Tibial nerve (tissue), 4 donors: ENCODE results near the gene LINC01488. TPM values are rescaled to one million over a fixed set of nuclear protein-coding genes. Genes with fewer than 3 reads are reported as not detected.

Experiments
- DNase-seq, 2 donors: peaks; one replicate each; pipeline ENCODE4 v3.0.0-alpha.2; 2019; ENCODE audit warnings: low spot score in 2 of 2
- H3K27ac ChIP-seq, 4 donors: fragments of 200-600 bp; sonication (generic) in 3 of 4; one replicate each; pipeline ENCODE4 v1.5.1; 2017 to 2019; ENCODE audit warnings: mild to moderate bottlenecking in 1 of 4
- H3K27me3 ChIP-seq, 2 donors: fragments of 200-600 bp; sonication (generic) in 1 of 2; one replicate each; pipeline versions ENCODE4 v1.5.1 to v1.6.0; 2017 to 2019
- H3K36me3 ChIP-seq, 3 donors: fragments of 200-600 bp; sonication (generic); one replicate each; pipeline ENCODE4 v1.5.1; 2018 to 2019
- H3K4me1 ChIP-seq, 4 donors: fragments of 200-600 bp; sonication (generic) in 3 of 4; one replicate each; pipeline ENCODE4 v1.5.1; 2017 to 2019
- H3K4me3 ChIP-seq, 4 donors: fragments of 200-600 bp; sonication (generic) in 3 of 4; one replicate each; pipeline ENCODE4 v1.5.1; 2017 to 2019; ENCODE audit warnings: mild to moderate bottlenecking in 1 of 4, moderate library complexity in 1 of 4
- H3K9me3 ChIP-seq, 4 donors: fragments of 200-600 bp; sonication (generic) in 3 of 4; one replicate each; pipeline ENCODE4 v1.5.1; 2017 to 2019
- EP300 ChIP-seq, 2 donors: sonication (generic); formaldehyde crosslinking; IDR thresholded peaks; one replicate each; pipeline ENCODE4 v1.6.1; 2017; ENCODE audit warnings: antibody characterized with exemption in 2 of 2, mild to moderate bottlenecking in 1 of 2
- POLR2A ChIP-seq, 2 donors: fragments of 450-650 bp; IDR thresholded peaks; one replicate each; pipeline ENCODE4 v1.6.1; 2017; ENCODE audit warnings: antibody characterized with exemption in 2 of 2, mild to moderate bottlenecking in 2 of 2, moderate library complexity in 2 of 2
- WGBS, 2 donors: methylation state at CpG; one replicate each; pipeline ENCODE4 v1.1.5; 2018; 5-methylcytosine and 5-hydroxymethylcytosine counted together
- total RNA-seq, 4 donors: library from RNA; depleted of rRNA; stranded (reverse); fragments of >200 nt; gene quantifications; one replicate each; pipeline ENCODE4 v1.1.0, GENCODE V29; 2016
- TF ChIP-seq, protein P1 (sequence below), 5 experiments: fragments of 200-600 bp in 3 of 5; fragments of 450-650 bp in 2 of 5; sonication (generic) in 3 of 5; IDR thresholded peaks; one replicate each; pipeline ENCODE4 v1.5.1; 2016 to 2019; ENCODE audit warnings: antibody characterized with exemption in 5 of 5, mild to moderate bottlenecking in 3 of 5, moderate library complexity in 2 of 5

Gene LINC01488
- total RNA-seq, 4 donors from 2014 or later, result not detected

DNA sequence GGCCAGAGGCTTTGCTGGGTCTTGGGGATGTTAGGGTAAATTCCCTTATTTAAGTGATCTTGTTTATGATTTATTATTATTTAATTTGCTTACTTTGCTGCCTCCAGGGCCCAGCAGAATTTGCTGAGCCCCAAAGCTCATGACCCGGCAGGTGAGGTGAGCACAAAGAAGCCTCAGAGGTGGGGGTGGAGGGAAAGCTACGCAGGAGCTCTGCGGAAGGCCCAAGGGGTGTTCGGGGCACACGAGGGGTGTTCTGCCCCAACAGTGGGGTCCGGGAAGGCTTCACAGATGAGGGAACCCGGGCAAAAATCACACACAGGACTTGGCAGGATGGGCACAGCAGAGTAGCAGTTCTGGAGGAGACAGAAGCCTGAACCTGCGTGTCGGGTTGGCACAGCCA lies 6.7 kb upstream of the LINC01488 start:
- whole genome bisulfite sequencing, 2 donors, result 91 to 93% methylated on average over 9 of the region's 9 CpGs

DNA sequence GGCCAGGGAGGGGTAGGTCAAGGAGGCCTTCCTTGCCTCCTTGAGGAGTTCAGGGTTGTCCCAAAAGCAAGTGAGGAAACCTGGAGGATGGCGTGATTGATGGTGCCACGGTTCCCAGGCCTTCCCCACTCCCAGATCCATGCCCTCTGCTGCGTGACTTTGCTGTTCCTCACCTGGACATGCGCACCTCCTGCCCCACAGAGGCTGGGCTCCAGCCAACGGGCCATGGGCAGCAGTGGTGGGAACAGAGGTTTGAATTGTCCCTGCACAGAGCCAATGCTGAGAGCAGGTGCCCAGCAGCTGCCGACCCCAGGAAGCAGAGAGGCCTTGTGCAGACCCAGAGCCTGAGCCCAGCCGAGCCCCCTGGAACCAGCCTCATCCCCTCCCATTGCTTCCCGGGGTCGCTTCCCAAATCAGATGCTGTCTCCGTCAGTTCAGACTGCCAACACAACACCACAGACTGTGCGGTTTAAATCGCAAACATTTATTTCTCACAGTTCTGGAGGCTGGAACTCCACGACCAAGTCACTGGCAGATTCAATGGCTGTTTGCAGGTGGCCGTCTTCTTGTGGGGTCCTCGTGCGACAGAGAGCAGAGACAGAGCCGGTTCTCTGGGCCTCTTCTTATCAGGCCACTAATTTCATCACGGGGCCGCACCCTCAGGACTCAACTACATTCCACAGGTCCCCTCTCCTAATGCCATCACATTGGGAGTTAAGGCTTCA lies 6.2 kb upstream of the LINC01488 start:
- Histone ChIP-seq H3K27me3 (no peaks in the 10 kb centered on the region), H3K27ac (no peak overlapping the region), H3K9me3 (peaks cover 0 to 5% (median 0%) of the 10 kb centered on the region in 4 donors), H3K36me3 (no peaks in the 10 kb centered on the region), H3K4me3 (no peak overlapping the region), H3K4me1 (peaks cover 0 to 24% (median 7%) of the 10 kb centered on the region in 4 donors)
- WGBS, 2 donors, result 94 to 96% methylated on average over 18 to 19 of the region's 19 CpGs
- TF ChIP-seq, protein P1, sequence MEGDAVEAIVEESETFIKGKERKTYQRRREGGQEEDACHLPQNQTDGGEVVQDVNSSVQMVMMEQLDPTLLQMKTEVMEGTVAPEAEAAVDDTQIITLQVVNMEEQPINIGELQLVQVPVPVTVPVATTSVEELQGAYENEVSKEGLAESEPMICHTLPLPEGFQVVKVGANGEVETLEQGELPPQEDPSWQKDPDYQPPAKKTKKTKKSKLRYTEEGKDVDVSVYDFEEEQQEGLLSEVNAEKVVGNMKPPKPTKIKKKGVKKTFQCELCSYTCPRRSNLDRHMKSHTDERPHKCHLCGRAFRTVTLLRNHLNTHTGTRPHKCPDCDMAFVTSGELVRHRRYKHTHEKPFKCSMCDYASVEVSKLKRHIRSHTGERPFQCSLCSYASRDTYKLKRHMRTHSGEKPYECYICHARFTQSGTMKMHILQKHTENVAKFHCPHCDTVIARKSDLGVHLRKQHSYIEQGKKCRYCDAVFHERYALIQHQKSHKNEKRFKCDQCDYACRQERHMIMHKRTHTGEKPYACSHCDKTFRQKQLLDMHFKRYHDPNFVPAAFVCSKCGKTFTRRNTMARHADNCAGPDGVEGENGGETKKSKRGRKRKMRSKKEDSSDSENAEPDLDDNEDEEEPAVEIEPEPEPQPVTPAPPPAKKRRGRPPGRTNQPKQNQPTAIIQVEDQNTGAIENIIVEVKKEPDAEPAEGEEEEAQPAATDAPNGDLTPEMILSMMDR (IDR thresholded peaks at IDR 0.05), result no peak
- TF ChIP-seq POLR2A (IDR thresholded peaks at IDR 0.05), result no peak
- TF ChIP-seq EP300 (IDR thresholded peaks at IDR 0.05), result no peak
- no peak for DNase-seq

More for the DNA sequence above, 6.7 kb upstream of the LINC01488 start:
- TF ChIP-seq POLR2A (IDR thresholded peaks at IDR 0.05), result no peak
- TF ChIP-seq, protein P1 (IDR thresholded peaks at IDR 0.05), result no peak
- no peak for TF ChIP-seq EP300 (IDR thresholded peaks at IDR 0.05)
- Histone ChIP-seq H3K27ac (no peak overlapping the region), H3K4me3 (no peak overlapping the region), H3K9me3 (peaks cover 0 to 5% (median 0%) of the 10 kb centered on the region in 4 donors), H3K36me3 (no peaks in the 10 kb centered on the region), H3K27me3 (no peaks in the 10 kb centered on the region), H3K4me1 (peaks cover 0 to 21% (median 1%) of the 10 kb centered on the region in 4 donors)
- no peak for DNase-seq

DNA sequence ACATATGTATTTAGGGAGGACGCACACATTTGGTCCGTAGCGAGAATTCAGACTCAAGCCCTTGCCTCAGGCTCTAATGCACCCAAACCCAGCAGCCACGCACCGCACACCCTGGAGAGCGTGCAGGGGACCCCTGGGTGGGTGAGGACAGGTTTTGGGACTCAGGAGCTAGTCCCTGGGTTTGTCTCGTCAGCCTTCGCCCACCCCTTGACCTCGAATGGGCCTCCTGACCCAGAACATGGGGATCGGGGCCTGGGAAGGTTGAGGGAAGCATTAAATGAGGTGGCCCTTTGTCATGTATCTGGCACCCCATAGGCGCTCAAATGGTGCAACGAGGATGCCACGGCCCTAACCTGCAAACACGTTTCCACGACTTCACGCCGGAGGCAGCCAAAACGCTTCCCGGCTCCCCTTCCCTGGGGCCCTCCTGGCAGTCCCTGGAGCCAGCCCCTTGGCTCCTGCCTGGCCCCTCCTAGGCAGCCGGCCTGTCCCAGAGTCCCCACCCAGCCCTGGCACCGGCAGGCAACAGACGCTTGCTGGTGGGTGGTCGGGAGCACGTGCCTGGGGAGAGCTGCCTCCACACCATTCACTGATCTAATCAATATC lies 5.5 kb upstream of the LINC01488 start:
- H3K27me3 ChIP-seq, result no peaks in the 10 kb centered on the region
- TF ChIP-seq EP300 (IDR thresholded peaks at IDR 0.05), result no peak
- no peak for TF ChIP-seq POLR2A (IDR thresholded peaks at IDR 0.05)
- 85 to 88% methylated on average over 18 to 24 of the region's 24 CpGs for WGBS, 2 donors
- peaks cover 0 to 24% (median 10%) of the 10 kb centered on the region in 4 donors for H3K4me1 ChIP-seq
- no peak overlapping the region for H3K27ac ChIP-seq
- H3K36me3 ChIP-seq, result no peaks in the 10 kb centered on the region
- H3K4me3 ChIP-seq, result no peak overlapping the region
- peaks cover 0 to 5% (median 0%) of the 10 kb centered on the region in 4 donors for H3K9me3 ChIP-seq
- DNase-seq, result no peak

DNA sequence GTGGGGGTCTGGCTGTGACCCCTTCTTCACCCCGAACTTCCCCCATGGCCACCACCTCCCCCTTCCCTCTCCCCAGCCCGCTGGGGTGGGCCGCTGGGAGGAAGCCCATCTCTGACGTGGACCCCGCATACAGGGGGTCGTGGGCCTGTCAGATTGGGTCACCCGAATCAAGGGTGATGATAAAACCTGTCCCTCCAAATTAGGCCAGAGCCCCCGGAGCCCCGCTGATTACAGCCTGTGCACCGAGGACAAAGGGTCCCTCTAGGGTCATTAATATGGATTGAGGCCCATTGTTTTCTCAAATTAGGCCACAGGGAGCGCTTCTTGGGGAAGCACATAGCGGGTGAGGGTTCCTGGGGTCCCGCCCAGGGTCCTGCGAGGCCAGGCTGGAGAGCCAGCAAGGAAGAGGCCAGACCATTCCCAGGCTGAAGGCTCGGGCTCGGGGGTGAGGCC lies 4.9 kb upstream of the LINC01488 start:
- Histone ChIP-seq H3K27me3 (no peaks in the 10 kb centered on the region), H3K4me3 (no peak overlapping the region), H3K4me1 (peaks cover 0 to 19% (median 10%) of the 10 kb centered on the region in 4 donors), H3K27ac (no peak overlapping the region), H3K9me3 (peaks cover 0 to 5% (median 0%) of the 10 kb centered on the region in 4 donors), H3K36me3 (no peaks in the 10 kb centered on the region)
- 70 to 77% methylated on average over 11 to 16 of the region's 16 CpGs for WGBS, 2 donors
- no peak for DNase-seq
- TF ChIP-seq, protein P1 (IDR thresholded peaks at IDR 0.05), result no peak
- TF ChIP-seq POLR2A (IDR thresholded peaks at IDR 0.05) (no peak), EP300 (IDR thresholded peaks at IDR 0.05) (no peak)

DNA sequence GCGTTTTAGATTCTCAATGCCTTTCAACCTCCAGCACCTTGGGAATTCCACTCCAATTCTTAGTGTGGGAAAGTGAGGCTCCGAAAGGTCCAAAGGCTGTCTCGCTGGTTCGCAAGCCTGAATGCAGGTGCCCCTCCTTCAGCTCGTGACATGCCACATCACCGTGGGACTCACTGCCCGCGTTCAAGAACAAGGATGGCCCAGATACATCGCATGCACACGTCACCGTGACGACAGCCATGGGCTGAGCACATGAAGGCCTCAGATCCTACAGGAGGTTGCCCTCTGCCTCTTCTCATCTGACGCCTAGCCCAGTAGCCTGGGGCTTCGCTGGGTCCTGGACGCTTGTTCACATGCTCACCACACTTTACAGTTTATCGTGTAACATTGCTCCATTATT lies 4.4 kb upstream of the LINC01488 start:
- Histone ChIP-seq H3K27ac (no peak overlapping the region), H3K4me1 (peaks cover 0 to 17% (median 10%) of the 10 kb centered on the region in 4 donors), H3K36me3 (no peaks in the 10 kb centered on the region), H3K27me3 (no peaks in the 10 kb centered on the region), H3K4me3 (no peak overlapping the region), H3K9me3 (peaks cover 0 to 5% (median 0%) of the 10 kb centered on the region in 4 donors)
- DNase-seq, result no peak
- 89 to 95% methylated on average over 16 of the region's 16 CpGs for WGBS, 2 donors
- TF ChIP-seq, protein P1 (IDR thresholded peaks at IDR 0.05), result no peak
- TF ChIP-seq EP300 (IDR thresholded peaks at IDR 0.05), result no peak
- no peak for TF ChIP-seq POLR2A (IDR thresholded peaks at IDR 0.05)
